ENCODE results near the gene CRYBB1.

Gene CRYBB1

GRCh38 chr22:26564672-26565071 lies 53.2 kb downstream of the CRYBB1 start:
- no peak for DNase-seq
- H3K4me3 ChIP-seq (ENCODE audit: control insufficient read depth in 1 of 7, extremely low read depth in 1 of 7, insufficient read depth in 4 of 7, low read depth in 2 of 7, low read length in 6 of 7) = no peak overlapping the region
- no peaks in the 10 kb centered on the region for H3K9me3 ChIP-seq (ENCODE audit: control extremely low read depth in 1 of 5, control insufficient read depth in 4 of 5, insufficient read depth in 2 of 5, low read depth in 1 of 5, low read length in 4 of 5)
- peaks cover 0 to 27% (median 20%) of the 10 kb centered on the region in 4 experiments for H3K4me1 ChIP-seq (ENCODE audit: control extremely low read depth in 1 of 4, control insufficient read depth in 4 of 4, insufficient read depth in 4 of 4, low read length in 3 of 4)
- no peak overlapping the region for H3K27ac ChIP-seq (ENCODE audit: insufficient read depth in 1 of 2, low read depth in 1 of 2, low read length in 2 of 2, poor library complexity in 1 of 2, severe bottlenecking in 2 of 2)
- H3K36me3 ChIP-seq (ENCODE audit: control insufficient read depth in 4 of 4, insufficient read depth in 4 of 4, low read length in 3 of 4) = peaks cover 4 to 15% (median 12%) of the 10 kb centered on the region in 4 experiments
- WGBS (ENCODE audit: insufficient coverage) = 100% methylated on average over 3 of the region's 3 CpGs
- CTCF ChIA-PET = interaction anchor here (0.8 to 1.1 kb wide), 4 partner anchors 10 to 81 kb away, joined by 3 to 5 read pairs (median 3); partner anchors contain the start of genes HPS4 and SRRD
- no peaks in the 10 kb centered on the region for H3K27me3 ChIP-seq (replicated peaks in 2 of 5; ENCODE audit: control insufficient read depth in 4 of 5, insufficient read depth in 5 of 5, low read length in 4 of 5)
- POLR2A ChIA-PET = no interaction called here

- POLR2A ChIA-PET = no interaction called here
- H3K27me3 ChIP-seq (replicated peaks in 2 of 5; ENCODE audit: control insufficient read depth in 4 of 5, insufficient read depth in 5 of 5, low read length in 4 of 5) = no peaks in the 10 kb centered on the region
- no peak for DNase-seq
- H3K27ac ChIP-seq (ENCODE audit: insufficient read depth in 1 of 2, low read depth in 1 of 2, low read length in 2 of 2, poor library complexity in 1 of 2, severe bottlenecking in 2 of 2) = no peak overlapping the region
- no peaks in the 10 kb centered on the region for H3K9me3 ChIP-seq (ENCODE audit: control extremely low read depth in 1 of 5, control insufficient read depth in 4 of 5, insufficient read depth in 2 of 5, low read depth in 1 of 5, low read length in 4 of 5)
- H3K36me3 ChIP-seq (ENCODE audit: control insufficient read depth in 4 of 4, insufficient read depth in 4 of 4, low read length in 3 of 4) = peaks cover 4 to 15% (median 12%) of the 10 kb centered on the region in 4 experiments
- whole genome bisulfite sequencing (ENCODE audit: insufficient coverage) = 99% methylated on average over 8 of the region's 8 CpGs
- no peak overlapping the region for H3K4me3 ChIP-seq (ENCODE audit: control insufficient read depth in 1 of 7, extremely low read depth in 1 of 7, insufficient read depth in 4 of 7, low read depth in 2 of 7, low read length in 6 of 7)
- CTCF ChIA-PET = interaction anchor here (0.5 to 1.0 kb wide), 4 partner anchors 19 to 81 kb away, joined by 3 to 5 read pairs (median 3); partner anchors contain the start of genes HPS4 and SRRD
- peaks cover 0 to 28% (median 17%) of the 10 kb centered on the region in 4 experiments for H3K4me1 ChIP-seq (ENCODE audit: control extremely low read depth in 1 of 4, control insufficient read depth in 4 of 4, insufficient read depth in 4 of 4, low read length in 3 of 4)
Observed at GRCh38 chr22:26564181-26564580, 53.6 kb downstream of the CRYBB1 start.

GRCh38 chr22:26563022-26563421 lies 54.8 kb downstream of the CRYBB1 start:
- ChIA-PET POLR2A (no interaction called here), CTCF (interaction anchor here (1.4 to 1.9 kb wide), 2 partner anchors 9 to 60 kb away, joined by 3 to 5 read pairs; no protein-coding TSS in a partner anchor)
- no peak overlapping the region for H3K27ac ChIP-seq (ENCODE audit: insufficient read depth in 1 of 2, low read depth in 1 of 2, low read length in 2 of 2, poor library complexity in 1 of 2, severe bottlenecking in 2 of 2)
- H3K4me1 ChIP-seq (ENCODE audit: control extremely low read depth in 1 of 4, control insufficient read depth in 4 of 4, insufficient read depth in 4 of 4, low read length in 3 of 4) = peaks cover 0 to 23% (median 9%) of the 10 kb centered on the region in 4 experiments
- no peaks in the 10 kb centered on the region for H3K9me3 ChIP-seq (ENCODE audit: control extremely low read depth in 1 of 5, control insufficient read depth in 4 of 5, insufficient read depth in 2 of 5, low read depth in 1 of 5, low read length in 4 of 5)
- H3K4me3 ChIP-seq (ENCODE audit: control insufficient read depth in 1 of 7, extremely low read depth in 1 of 7, insufficient read depth in 4 of 7, low read depth in 2 of 7, low read length in 6 of 7) = no peak overlapping the region
- no peak for DNase-seq
- no peaks in the 10 kb centered on the region for H3K27me3 ChIP-seq (replicated peaks in 2 of 5; ENCODE audit: control insufficient read depth in 4 of 5, insufficient read depth in 5 of 5, low read length in 4 of 5)
- peaks cover 4 to 15% (median 12%) of the 10 kb centered on the region in 4 experiments for H3K36me3 ChIP-seq (ENCODE audit: control insufficient read depth in 4 of 4, insufficient read depth in 4 of 4, low read length in 3 of 4)
- 90% methylated on average over 3 of the region's 5 CpGs for WGBS (ENCODE audit: insufficient coverage)

- Histone ChIP-seq H3K4me3 (ENCODE audit: control insufficient read depth in 1 of 7, extremely low read depth in 1 of 7, insufficient read depth in 4 of 7, low read depth in 2 of 7, low read length in 6 of 7) (no peak overlapping the region), H3K27me3 (replicated peaks in 2 of 5; ENCODE audit: control insufficient read depth in 4 of 5, insufficient read depth in 5 of 5, low read length in 4 of 5) (no peaks in the 10 kb centered on the region), H3K9me3 (ENCODE audit: control extremely low read depth in 1 of 5, control insufficient read depth in 4 of 5, insufficient read depth in 2 of 5, low read depth in 1 of 5, low read length in 4 of 5) (no peaks in the 10 kb centered on the region), H3K36me3 (ENCODE audit: control insufficient read depth in 4 of 4, insufficient read depth in 4 of 4, low read length in 3 of 4) (peaks cover 8 to 14% (median 11%) of the 10 kb centered on the region in 4 experiments), H3K4me1 (ENCODE audit: control extremely low read depth in 1 of 4, control insufficient read depth in 4 of 4, insufficient read depth in 4 of 4, low read length in 3 of 4) (peaks cover 0 to 20% (median 5%) of the 10 kb centered on the region in 4 experiments), H3K27ac (ENCODE audit: insufficient read depth in 1 of 2, low read depth in 1 of 2, low read length in 2 of 2, poor library complexity in 1 of 2, severe bottlenecking in 2 of 2) (no peak overlapping the region)
- 89% methylated on average over 6 of the region's 9 CpGs for WGBS (ENCODE audit: insufficient coverage)
- ChIA-PET CTCF (interaction anchor here (0.9 to 1.9 kb wide), 4 partner anchors 10 to 103 kb away, joined by 3 to 5 read pairs (median 4); no protein-coding TSS in a partner anchor), POLR2A (interaction anchor here (0.6 kb wide), 1 partner anchor 1384 kb away, joined by 5 read pairs; no protein-coding TSS in a partner anchor)
- no peak for DNase-seq
Observed at GRCh38 chr22:26561756-26562417, 55.9 kb downstream of the CRYBB1 start.

- CTCF ChIA-PET = interaction anchor here (0.8 to 1.7 kb wide), 4 partner anchors 10 to 57 kb away, joined by 3 to 4 read pairs (median 4); no protein-coding TSS in a partner anchor
- over 99% methylated on average over 12 of the region's 13 CpGs for WGBS (ENCODE audit: insufficient coverage)
- peak in 2 of 3 donors; percentile 30 to 33 for DNase-seq
- H3K27me3 ChIP-seq (replicated peaks in 2 of 5; ENCODE audit: control insufficient read depth in 4 of 5, insufficient read depth in 5 of 5, low read length in 4 of 5) = no peaks in the 10 kb centered on the region
- POLR2A ChIA-PET = no interaction called here
- H3K9me3 ChIP-seq (ENCODE audit: control extremely low read depth in 1 of 5, control insufficient read depth in 4 of 5, insufficient read depth in 2 of 5, low read depth in 1 of 5, low read length in 4 of 5) = no peaks in the 10 kb centered on the region
- H3K4me3 ChIP-seq (ENCODE audit: control insufficient read depth in 1 of 7, extremely low read depth in 1 of 7, insufficient read depth in 4 of 7, low read depth in 2 of 7, low read length in 6 of 7) = no peak overlapping the region
- peaks cover 7 to 13% (median 12%) of the 10 kb centered on the region in 4 experiments for H3K36me3 ChIP-seq (ENCODE audit: control insufficient read depth in 4 of 4, insufficient read depth in 4 of 4, low read length in 3 of 4)
- H3K4me1 ChIP-seq (ENCODE audit: control extremely low read depth in 1 of 4, control insufficient read depth in 4 of 4, insufficient read depth in 4 of 4, low read length in 3 of 4) = peaks cover 0 to 11% (median 2%) of the 10 kb centered on the region in 4 experiments
- no peak overlapping the region for H3K27ac ChIP-seq (ENCODE audit: insufficient read depth in 1 of 2, low read depth in 1 of 2, low read length in 2 of 2, poor library complexity in 1 of 2, severe bottlenecking in 2 of 2)
Observed at GRCh38 chr22:26559961-26560575, 57.8 kb downstream of the CRYBB1 start.

- ChIA-PET CTCF (interaction anchor here (0.6 to 1.2 kb wide), 2 partner anchors 13 to 19 kb away, joined by 3 to 4 read pairs; no protein-coding TSS in a partner anchor), POLR2A (interaction anchor here (0.6 kb wide), 1 partner anchor 1361 kb away, joined by 3 read pairs; no protein-coding TSS in a partner anchor)
- no peak for DNase-seq
- Histone ChIP-seq H3K27ac (ENCODE audit: insufficient read depth in 1 of 2, low read depth in 1 of 2, low read length in 2 of 2, poor library complexity in 1 of 2, severe bottlenecking in 2 of 2) (no peak overlapping the region), H3K4me1 (ENCODE audit: control extremely low read depth in 1 of 4, control insufficient read depth in 4 of 4, insufficient read depth in 4 of 4, low read length in 3 of 4) (peaks cover 0 to 20% (median 16%) of the 10 kb centered on the region in 4 experiments), H3K4me3 (ENCODE audit: control insufficient read depth in 1 of 7, extremely low read depth in 1 of 7, insufficient read depth in 4 of 7, low read depth in 2 of 7, low read length in 6 of 7) (no peak overlapping the region), H3K36me3 (ENCODE audit: control insufficient read depth in 4 of 4, insufficient read depth in 4 of 4, low read length in 3 of 4) (peaks cover 3 to 7% (median 4%) of the 10 kb centered on the region in 4 experiments), H3K9me3 (ENCODE audit: control extremely low read depth in 1 of 5, control insufficient read depth in 4 of 5, insufficient read depth in 2 of 5, low read depth in 1 of 5, low read length in 4 of 5) (no peaks in the 10 kb centered on the region), H3K27me3 (replicated peaks in 2 of 5; ENCODE audit: control insufficient read depth in 4 of 5, insufficient read depth in 5 of 5, low read length in 4 of 5) (no peaks in the 10 kb centered on the region)
- WGBS (ENCODE audit: insufficient coverage) = 67% methylated on average over 1 of the region's 3 CpGs
Observed at GRCh38 chr22:26558248-26558895, 59.5 kb downstream of the CRYBB1 start.
